CD4-positive, alpha-beta T cell treated with Interleukin-12 subunit alpha and Interleukin-12 subunit beta, for 1 hour (primary cell): Measurements from ENCODE around the gene TMEM258.

Experiments used
- DNase-seq: peaks from one replicate; pipeline ENCODE4 v3.0.0-alpha.2; 2020

Gene TMEM258

GRCh38 chr11:61817471-61818202 is 25.2 kb upstream of the TMEM258 start:
- DNase-seq = no peak

GRCh38 chr11:61816736-61817455 is 24.5 kb upstream of the TMEM258 start, which contains the start of gene FADS1:
TSS of gene FADS1 (minus strand) at chr11:61817003. CDS start at chr11:61816929, 74 bp downstream.
- DNase-seq = peak; percentile 80

GRCh38 chr11:61815790-61816735 is 23.7 kb upstream of the TMEM258 start:
- DNase-seq = peak; percentile 53

- DNase-seq = peak; percentile 44
Measured at GRCh38 chr11:61814958-61815789, 22.8 kb upstream of the TMEM258 start.

- DNase-seq = no peak
Measured at GRCh38 chr11:61814247-61814957, 22.0 kb upstream of the TMEM258 start.

GRCh38 chr11:61812736-61813411 is 20.5 kb upstream of the TMEM258 start:
- DNase-seq = no peak

- no peak for DNase-seq
Measured at GRCh38 chr11:61811831-61812230, 19.4 kb upstream of the TMEM258 start.

- DNase-seq = no peak
Measured at GRCh38 chr11:61810671-61811175, 18.3 kb upstream of the TMEM258 start.

GRCh38 chr11:61806785-61807184 is 14.4 kb upstream of the TMEM258 start:
- DNase-seq = no peak

- DNase-seq = no peak
Measured at GRCh38 chr11:61805146-61805545, 12.7 kb upstream of the TMEM258 start.

GRCh38 chr11:61803889-61804647 is 11.7 kb upstream of the TMEM258 start:
- no peak for DNase-seq

- no peak for DNase-seq
Measured at GRCh38 chr11:61802605-61803004, 10.2 kb upstream of the TMEM258 start.

- no peak for DNase-seq
Measured at GRCh38 chr11:61800331-61801281, 8.2 kb upstream of the TMEM258 start.

GRCh38 chr11:61799665-61800284 is 7.4 kb upstream of the TMEM258 start:
- DNase-seq = no peak

- DNase-seq = peak; percentile 82
Measured at GRCh38 chr11:61797263-61797944, 5.0 kb upstream of the TMEM258 start.

GRCh38 chr11:61795876-61796526 is 3.6 kb upstream of the TMEM258 start:
- DNase-seq = no peak

- DNase-seq = no peak
Measured at GRCh38 chr11:61795459-61795858, 3.1 kb upstream of the TMEM258 start.
